Ascending aorta (tissue), 2 donors: ENCODE data around the gene B3GNT4. TPM values are rescaled to one million over a fixed set of nuclear protein-coding genes. Genes with fewer than 3 reads are reported as not detected.
"Not testable (repeated sequence)": the region's sequence is repeated elsewhere in the genome, so short reads cannot be mapped to it uniquely, and the experiment has no call there.

Experiments used
- DNase-seq, 2 donors: peaks; one replicate each; pipeline ENCODE4 v3.0.0-alpha.2; 2019; ENCODE audit warnings: low spot score in 2 of 2
- H3K27ac ChIP-seq, 2 donors: fragments of 200-600 bp; sonication (generic); one replicate each; pipeline ENCODE4 v1.5.1; 2016 to 2017; ENCODE audit warnings: mild to moderate bottlenecking in 1 of 2
- H3K27me3 ChIP-seq: fragments of 200-600 bp; sonication (generic); one replicate; pipeline ENCODE4 v1.5.1; 2017
- H3K36me3 ChIP-seq, 2 donors: fragments of 200-600 bp; sonication (generic); one replicate each; pipeline ENCODE4 v1.5.1; 2016
- H3K4me1 ChIP-seq, 2 donors: fragments of 200-600 bp; sonication (generic); one replicate each; pipeline ENCODE4 v1.5.1; 2016 to 2017; ENCODE audit warnings: mild to moderate bottlenecking in 1 of 2
- H3K4me3 ChIP-seq, 2 donors: fragments of 200-600 bp; sonication (generic); one replicate each; pipeline ENCODE4 v1.5.1; 2016 to 2017; ENCODE audit warnings: mild to moderate bottlenecking in 1 of 2
- H3K9me3 ChIP-seq, 2 donors: fragments of 200-600 bp; sonication (generic); one replicate each; pipeline ENCODE4 v1.5.1; 2016
- CTCF ChIP-seq, 3 experiments: fragments of 200-600 bp in 2 of 3; fragments of 450-650 bp in 1 of 3; sonication (generic) in 2 of 3; IDR thresholded peaks; one replicate each; pipeline ENCODE4 v1.5.1; 2016 to 2019; ENCODE audit warnings: antibody characterized with exemption in 3 of 3, mild to moderate bottlenecking in 1 of 3, moderate library complexity in 1 of 3
- intact Hi-C: fragments of 100-400 bp; cut with DNase I; formaldehyde crosslinking; loops from one replicate; pipeline ENCODE4 v1.15.1; 2023
- total RNA-seq: library from RNA; depleted of rRNA; stranded (reverse); fragments of >200 nt; gene quantifications from one replicate; pipeline ENCODE4 v1.1.0, GENCODE V29; 2016

Gene B3GNT4
- total RNA-seq, 1 donor from 2014 or later, result not detected

GRCh38 chr12:122243965-122244364 is 40.5 kb downstream of the B3GNT4 start:
- Histone ChIP-seq H3K27me3 (no peaks in the 10 kb centered on the region), H3K27ac (no peak overlapping the region), H3K36me3 (peaks cover 35 to 56% of the 10 kb centered on the region in 2 donors), H3K9me3 (no peaks in the 10 kb centered on the region), H3K4me3 (no peak overlapping the region), H3K4me1 (no peaks in the 10 kb centered on the region)
- no peak for DNase-seq
- TF ChIP-seq CTCF (IDR thresholded peaks at IDR 0.05), result no peak
- intact Hi-C loops, result no loop called here

GRCh38 chr12:122244565-122245371 is 41.3 kb downstream of the B3GNT4 start:
- H3K4me1 ChIP-seq, result no peaks in the 10 kb centered on the region
- intact Hi-C loops, result no loop called here
- TF ChIP-seq CTCF (IDR thresholded peaks at IDR 0.05), result no peak
- no peak overlapping the region for H3K4me3 ChIP-seq
- no peak overlapping the region for H3K27ac ChIP-seq
- H3K9me3 ChIP-seq, result no peaks in the 10 kb centered on the region
- DNase-seq, result no peak
- H3K27me3 ChIP-seq, result no peaks in the 10 kb centered on the region
- H3K36me3 ChIP-seq, result peaks cover 35 to 61% of the 10 kb centered on the region in 2 donors

GRCh38 chr12:122245553-122245952 is 42.0 kb downstream of the B3GNT4 start:
- intact Hi-C loops, result no loop called here
- no peak for TF ChIP-seq CTCF (IDR thresholded peaks at IDR 0.05)
- no peak for DNase-seq
- Histone ChIP-seq H3K4me3 (no peak overlapping the region), H3K27ac (no peak overlapping the region), H3K9me3 (no peaks in the 10 kb centered on the region), H3K27me3 (no peaks in the 10 kb centered on the region), H3K36me3 (peaks cover 43 to 61% of the 10 kb centered on the region in 2 donors), H3K4me1 (no peaks in the 10 kb centered on the region)

GRCh38 chr12:122250047-122250446 is 46.5 kb downstream of the B3GNT4 start:
- no peaks in the 10 kb centered on the region for H3K4me1 ChIP-seq
- TF ChIP-seq CTCF (IDR thresholded peaks at IDR 0.05), result no peak
- intact Hi-C loops, result no loop called here
- H3K4me3 ChIP-seq, result no peak overlapping the region
- H3K36me3 ChIP-seq, result peaks cover 28 to 41% of the 10 kb centered on the region in 2 donors
- no peak overlapping the region for H3K27ac ChIP-seq
- no peaks in the 10 kb centered on the region for H3K27me3 ChIP-seq
- H3K9me3 ChIP-seq, result no peaks in the 10 kb centered on the region
- DNase-seq, result no peak

- H3K9me3 ChIP-seq, result no peaks in the 10 kb centered on the region
- peaks cover 28 to 44% of the 10 kb centered on the region in 2 donors for H3K36me3 ChIP-seq
- intact Hi-C loops, result no loop called here
- no peak overlapping the region for H3K4me3 ChIP-seq
- no peak for DNase-seq
- H3K4me1 ChIP-seq, result no peaks in the 10 kb centered on the region
- TF ChIP-seq CTCF (IDR thresholded peaks at IDR 0.05), result no peak
- no peak overlapping the region for H3K27ac ChIP-seq
- H3K27me3 ChIP-seq, result no peaks in the 10 kb centered on the region
Observed at GRCh38 chr12:122250536-122250935, 47.0 kb downstream of the B3GNT4 start.

GRCh38 chr12:122258462-122258861 is 55.0 kb downstream of the B3GNT4 start:
- H3K9me3 ChIP-seq, intact Hi-C loops, H3K27ac ChIP-seq, H3K4me3 ChIP-seq, H3K4me1 ChIP-seq, DNase-seq, H3K27me3 ChIP-seq: not testable (repeated sequence)
- peaks cover 46 to 73% of the 10 kb centered on the region in 2 donors for H3K36me3 ChIP-seq

Other genes starting within 250 kb of the B3GNT4 start
- gene BCL7A, start 181.8 kb upstream of the B3GNT4 start, total RNA-seq, result 3.2 TPM
- gene MLXIP, start 125.0 kb upstream of the B3GNT4 start, total RNA-seq, result 62.3 TPM
- gene IL31, start 29.5 kb upstream of the B3GNT4 start, total RNA-seq, result not detected
- not detected for gene LRRC43, start 20.6 kb upstream of the B3GNT4 start, total RNA-seq
- gene DIABLO, start 22.3 kb downstream of the B3GNT4 start, total RNA-seq, result 54.8 TPM
- gene VPS33A, start 62.8 kb downstream of the B3GNT4 start, total RNA-seq, result 8.1 TPM
- 44.7 TPM for gene CLIP1, start 219.0 kb downstream of the B3GNT4 start, total RNA-seq